ENCODE data around the gene HEXD. TPM values are rescaled to one million over a fixed set of nuclear protein-coding genes. Genes with fewer than 3 reads are reported as not detected.

Gene HEXD
- total RNA-seq, 1 donor from 2014 or later: 44.5 TPM

DNA sequence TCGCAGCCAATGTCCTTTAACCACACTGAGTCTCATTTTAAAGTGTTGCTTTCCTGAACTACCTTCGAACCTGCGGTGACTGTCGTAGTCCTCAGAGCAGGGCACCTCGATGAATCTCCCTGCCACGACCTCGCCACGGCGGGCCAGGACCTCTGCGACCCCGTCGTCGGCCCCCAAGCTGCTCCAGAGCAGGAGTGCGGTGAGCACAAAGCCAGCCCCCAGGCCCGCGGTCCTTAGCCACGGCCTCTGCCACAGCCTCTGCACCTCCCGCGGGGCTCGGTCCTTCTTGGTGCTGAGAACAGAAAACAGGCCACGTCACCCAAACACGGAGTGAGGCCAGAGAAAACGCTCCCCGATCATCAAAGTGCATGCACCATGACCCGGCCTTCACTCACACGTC lies 2.8 kb upstream of the HEXD start:
- DNase-seq (ENCODE audit: low spot score): no peak

GRCh38 chr17:82415786-82416185 lies 2.4 kb upstream of the HEXD start:
- no peak for DNase-seq (ENCODE audit: low spot score)

DNA sequence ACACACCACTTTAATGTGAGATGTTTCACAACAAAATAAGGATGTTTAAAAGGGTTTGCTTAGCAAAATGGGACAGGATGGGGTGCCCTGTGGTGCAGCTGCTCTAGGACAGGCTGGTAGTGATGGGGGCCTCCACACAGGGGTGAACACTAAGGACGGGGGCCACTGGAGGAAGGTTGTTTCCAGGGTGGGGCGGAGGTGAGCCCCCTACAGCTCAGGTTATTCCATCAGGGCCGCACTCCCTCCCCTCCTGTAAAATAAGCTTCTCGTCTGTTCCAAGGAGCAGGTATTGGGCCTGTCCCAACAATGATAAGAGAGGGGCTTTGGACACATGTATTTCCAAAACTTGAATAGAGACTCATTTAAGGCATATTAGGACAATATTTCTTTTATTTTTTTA lies 1.9 kb upstream of the HEXD start:
- no peak for DNase-seq (ENCODE audit: low spot score)

- DNase-seq (ENCODE audit: low spot score): no peak
Measured at GRCh38 chr17:82416771-82417170, 1.4 kb upstream of the HEXD start.

GRCh38 chr17:82419540-82419939 lies 1.4 kb downstream of the HEXD start:
- DNase-seq (ENCODE audit: low spot score): no peak

DNA sequence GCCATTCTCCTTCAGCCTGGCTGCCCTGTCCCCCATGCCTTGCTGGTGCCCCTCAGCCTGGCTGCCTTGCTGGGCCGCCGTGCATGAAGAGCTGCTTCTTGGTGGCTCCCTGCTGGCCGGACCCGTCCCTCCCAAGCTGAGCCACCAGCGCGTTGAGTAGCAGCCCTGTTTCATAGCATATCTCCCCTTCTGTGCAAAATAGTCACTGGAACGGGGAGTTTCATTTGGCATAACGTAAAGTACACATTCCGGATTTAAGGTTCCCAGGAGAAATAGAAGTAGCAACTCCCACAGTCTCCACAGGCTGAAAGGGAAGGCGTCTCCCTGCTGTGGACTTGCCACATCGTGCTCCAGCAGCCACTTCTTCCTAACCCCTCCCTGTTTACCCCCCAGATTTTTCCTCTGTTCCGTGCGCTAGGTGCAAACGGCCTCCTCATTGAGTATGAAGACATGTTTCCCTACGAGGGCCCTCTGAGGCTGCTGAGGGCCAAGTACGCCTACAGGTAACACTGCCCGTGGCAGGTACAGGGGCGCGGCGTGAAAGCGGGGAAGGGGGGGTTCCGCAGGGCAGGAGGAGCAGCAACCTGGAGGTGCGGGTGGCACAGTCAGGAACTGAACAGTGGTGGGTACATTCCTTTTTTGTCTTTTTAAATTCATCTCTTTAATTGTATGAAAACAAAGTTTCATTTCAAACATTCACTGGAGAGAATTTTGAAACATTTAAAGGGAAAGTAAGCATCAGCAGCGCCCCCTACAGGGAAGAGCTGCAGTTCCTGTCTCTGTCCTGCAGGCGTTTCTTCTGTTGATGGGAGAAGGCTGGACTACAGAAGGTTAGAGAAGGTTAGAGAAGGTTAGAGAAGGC lies 6.1 kb downstream of the HEXD start:
- DNase-seq (ENCODE audit: low spot score): no peak

GRCh38 chr17:82424863-82425159 lies 6.7 kb downstream of the HEXD start:
- DNase-seq (ENCODE audit: low spot score): no peak

DNA sequence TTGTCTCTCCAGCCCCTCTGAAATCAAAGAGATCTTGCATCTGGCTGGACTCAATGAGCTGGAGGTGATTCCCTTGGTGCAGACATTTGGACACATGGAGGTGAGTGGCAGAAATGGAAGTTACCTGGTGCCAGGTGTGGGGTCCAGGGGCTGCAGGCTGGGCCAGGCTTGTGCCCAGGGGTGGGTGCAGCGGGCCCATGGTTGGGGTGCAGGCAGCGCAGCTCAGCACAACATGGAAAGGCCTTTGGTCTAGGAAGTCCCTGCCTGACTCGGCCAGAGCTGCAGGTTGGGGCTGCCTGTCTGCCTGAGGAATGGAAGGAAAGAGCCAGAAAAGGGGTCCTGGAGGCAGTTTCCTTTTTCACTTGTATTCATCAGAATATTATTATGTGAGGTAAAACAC lies 10.4 kb downstream of the HEXD start:
- no peak for DNase-seq (ENCODE audit: low spot score)

GRCh38 chr17:82429824-82430223 lies 11.7 kb downstream of the HEXD start:
- no peak for DNase-seq (ENCODE audit: low spot score)

- DNase-seq (ENCODE audit: low spot score): no peak
Measured at GRCh38 chr17:82432017-82432416, 13.9 kb downstream of the HEXD start.

DNA sequence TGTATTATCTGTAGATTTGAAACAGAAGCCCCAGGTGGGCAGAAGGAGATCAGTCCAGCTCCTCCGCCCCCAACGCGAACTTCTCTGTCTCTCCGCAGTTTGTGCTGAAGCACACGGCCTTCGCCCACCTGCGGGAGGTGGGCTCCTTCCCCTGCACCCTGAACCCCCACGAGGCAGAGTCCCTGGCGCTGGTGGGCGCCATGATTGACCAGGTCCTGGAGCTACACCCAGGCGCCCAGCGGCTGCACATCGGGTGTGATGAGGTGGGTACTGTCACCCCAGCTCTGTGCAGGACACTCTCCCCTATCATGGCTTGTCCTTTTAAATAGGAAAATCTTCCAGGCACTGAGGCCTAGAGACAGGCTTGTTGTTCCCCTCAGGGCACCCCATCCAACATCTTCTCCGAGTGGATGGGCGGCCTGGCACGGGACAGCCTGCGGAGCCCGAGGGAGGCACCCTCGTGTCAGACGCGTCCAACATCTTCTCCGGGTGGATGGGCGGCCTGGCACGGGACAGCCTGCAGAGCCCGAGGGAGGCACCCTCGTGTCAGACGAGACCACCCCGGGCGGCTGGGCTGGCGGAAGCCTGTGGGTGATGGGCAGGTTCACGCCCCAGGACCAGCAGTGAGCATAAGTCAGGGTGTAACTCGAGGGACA lies 15.5 kb downstream of the HEXD start:
- no peak for DNase-seq (ENCODE audit: low spot score)

GRCh38 chr17:82434216-82434565 lies 16.0 kb downstream of the HEXD start:
- no peak for DNase-seq (ENCODE audit: low spot score)

GRCh38 chr17:82435103-82435502 lies 17.0 kb downstream of the HEXD start:
- DNase-seq (ENCODE audit: low spot score): no peak

- DNase-seq (ENCODE audit: low spot score): no peak
Measured at GRCh38 chr17:82435601-82436583, 17.7 kb downstream of the HEXD start.

- no peak for DNase-seq (ENCODE audit: low spot score)
Measured at GRCh38 chr17:82436601-82437324, 18.6 kb downstream of the HEXD start.

GRCh38 chr17:82437325-82437668 lies 19.1 kb downstream of the HEXD start:
- DNase-seq (ENCODE audit: low spot score): no peak

- DNase-seq (ENCODE audit: low spot score): no peak
Measured at GRCh38 chr17:82438401-82439193, 20.4 kb downstream of the HEXD start.

GRCh38 chr17:82439194-82439828 lies 21.2 kb downstream of the HEXD start:
- DNase-seq (ENCODE audit: low spot score): no peak

DNA sequence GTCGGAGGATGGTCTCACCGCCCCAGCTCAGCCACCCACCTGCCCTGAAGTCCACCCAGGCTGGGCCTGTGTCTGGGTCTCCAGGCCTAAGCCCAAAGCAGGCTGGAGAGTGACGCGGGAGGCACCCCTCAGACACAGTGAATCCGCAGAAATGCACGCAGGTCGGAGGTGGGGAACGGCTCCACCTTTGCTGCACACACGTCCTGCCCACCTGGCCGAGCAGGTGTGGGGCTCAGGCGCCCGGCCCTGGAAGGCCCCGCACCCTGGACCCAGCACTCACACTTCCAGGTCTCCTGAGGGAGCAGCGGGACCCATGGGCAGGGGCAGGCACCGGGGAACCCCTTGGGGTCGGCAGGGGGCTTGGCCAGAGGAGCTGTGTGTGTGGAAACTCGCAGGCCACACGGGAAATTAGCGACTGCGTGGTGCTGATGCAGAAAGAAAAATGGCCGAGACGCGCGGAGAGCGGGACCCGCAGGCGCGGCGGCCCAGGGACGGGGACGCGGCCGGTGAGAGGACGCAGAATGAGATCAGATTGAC lies 21.8 kb downstream of the HEXD start:
- no peak for DNase-seq (ENCODE audit: low spot score)

DNA sequence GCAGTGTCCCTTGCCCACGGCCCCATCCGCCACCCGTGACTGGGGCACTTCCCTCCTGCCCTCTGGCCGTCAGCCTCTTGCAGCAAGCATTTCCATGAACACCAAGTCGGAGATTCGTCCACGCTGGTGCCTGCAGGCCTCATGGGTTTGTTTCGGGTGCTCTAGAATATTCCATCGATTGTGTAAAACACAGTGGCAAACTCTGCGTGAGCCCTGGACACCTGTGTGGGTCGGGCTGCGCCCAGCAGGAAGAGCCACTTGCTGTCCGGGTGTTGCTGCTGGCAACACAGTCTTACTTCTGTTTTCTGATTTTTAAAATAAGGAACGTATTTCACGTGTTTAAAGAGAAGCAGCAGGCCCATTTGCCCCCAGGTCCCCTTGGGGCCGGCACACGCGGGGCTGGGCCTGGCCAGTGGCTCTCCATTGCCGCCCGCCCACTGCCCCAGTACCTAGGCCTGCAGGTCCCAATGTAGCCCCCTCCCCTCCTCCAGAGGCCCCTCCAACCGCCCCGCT lies 22.4 kb downstream of the HEXD start:
- no peak for DNase-seq (ENCODE audit: low spot score)
